Endothelial cell of umbilical vein (primary cell): ENCODE results near the gene KRT82. TPM values are rescaled to one million over a fixed set of nuclear protein-coding genes. Genes with fewer than 3 reads are reported as not detected.

Experiments used
- BruUV-seq: library from RNA; stranded (reverse); fragments of 400-500 nt; replicated peaks from 2 replicates; lab custom pipeline; 2021; lab: Mats Ljungman, UMichigan
- CTCF ChIA-PET: fragments of 300-600, 350-600 bp; sonication (Branson Sonifier 250); formaldehyde crosslinking; loops from one replicate; lab custom pipeline; 2021; ENCODE audit warnings: antibody characterized with exemption, inconsistent platforms; lab: Charles Lee
- POLR2A ChIA-PET: fragments of 300-600, 350-600 bp; sonication (Branson Sonifier 250); formaldehyde crosslinking; loops from one replicate; lab custom pipeline; 2021; ENCODE audit warnings: antibody characterized with exemption, inconsistent platforms; lab: Charles Lee
- DNase-seq: peaks from one replicate; pipeline ENCODE4 v3.0.0-alpha.2; 2011; ENCODE audit warnings: low read depth, low spot score
- FAIRE-seq: peaks from 2 replicates; lab custom pipeline; 2011; peaks lifted over from hg19 to GRCh38; lab: Jason Lieb, UNC
- H2AFZ ChIP-seq: 2 replicates; pipeline ENCODE4 v1.6.0; 2012; ENCODE audit warnings: low read depth, low read length, control low read depth, inconsistent platforms
- H3K27ac ChIP-seq: 2 replicates; pipeline ENCODE4 v1.5.1; 2011; ENCODE audit warnings: low read depth, mild to moderate bottlenecking, control low read depth, low read length, moderate library complexity; ENCODE audit not compliant: insufficient read depth
- H3K27me3 ChIP-seq, 2 experiments: 2 replicates each; pipeline versions ENCODE4 v1.6.0 to v1.6.1; 2011; ENCODE audit warnings: low read length in 2 of 2, mixed read lengths in 1 of 2; ENCODE audit not compliant: control insufficient read depth in 2 of 2, insufficient read depth in 2 of 2
- H3K36me3 ChIP-seq, 2 experiments: 2 replicates in 1 of 2; 3 replicates in 1 of 2; pipeline ENCODE4 v1.5.1; 2011; ENCODE audit warnings: low read length in 2 of 2, mild to moderate bottlenecking in 1 of 2, moderate library complexity in 1 of 2; ENCODE audit not compliant: control insufficient read depth in 2 of 2, insufficient read depth in 2 of 2; ENCODE audit errors: extremely low read depth in 1 of 2
- H3K4me1 ChIP-seq: 3 replicates; pipeline ENCODE4 v1.5.1; 2011; ENCODE audit warnings: mild to moderate bottlenecking, low read length; ENCODE audit not compliant: control insufficient read depth, insufficient read depth; ENCODE audit errors: extremely low read depth
- H3K4me2 ChIP-seq: 2 replicates; pipeline ENCODE4 v1.6.1; 2011; ENCODE audit warnings: low read length, control low read depth, mixed read lengths; ENCODE audit not compliant: insufficient read depth
- H3K4me3 ChIP-seq, 3 experiments: fragments of 200-600 bp in 1 of 3; sonication (generic), shearing (Covaris generic) in 1 of 3; replicated peaks in 1 of 3; 2 replicates each; pipeline ENCODE4 v1.5.1; 2011 to 2016; ENCODE audit warnings: control low read depth in 3 of 3, low read length in 3 of 3, mild to moderate bottlenecking in 2 of 3, inconsistent platforms in 1 of 3, low read depth in 1 of 3, moderate library complexity in 1 of 3; ENCODE audit not compliant: insufficient read depth in 1 of 3
- H3K79me2 ChIP-seq: 2 replicates; pipeline ENCODE4 v1.6.0; 2012; ENCODE audit warnings: low read length, inconsistent platforms; ENCODE audit not compliant: control insufficient read depth, insufficient read depth
- H3K9ac ChIP-seq: replicated peaks from 2 replicates; pipeline ENCODE3; 2011; ENCODE audit warnings: low read length, control low read depth; ENCODE audit not compliant: insufficient read depth; ENCODE audit errors: extremely low read depth
- H3K9me1 ChIP-seq: replicated peaks from 3 replicates; pipeline ENCODE4 v1.6.0; 2011; ENCODE audit warnings: mild to moderate bottlenecking, low read length; ENCODE audit not compliant: control insufficient read depth, insufficient read depth; ENCODE audit errors: extremely low read depth
- H3K9me3 ChIP-seq: replicated peaks from 2 replicates; pipeline ENCODE4 v1.5.1; 2012; ENCODE audit warnings: low read length, inconsistent platforms; ENCODE audit not compliant: control insufficient read depth, insufficient read depth
- H4K20me1 ChIP-seq: replicated peaks from 2 replicates; pipeline ENCODE3; 2011; ENCODE audit warnings: mild to moderate bottlenecking, low read length; ENCODE audit not compliant: control insufficient read depth, insufficient read depth; ENCODE audit errors: extremely low read depth
- EZH2 ChIP-seq: IDR thresholded peaks from 2 replicates; pipeline ENCODE4 v1.6.1; 2012; ENCODE audit warnings: borderline replicate concordance, low read depth, mild to moderate bottlenecking, moderate library complexity, low read length, inconsistent platforms; ENCODE audit not compliant: severe bottlenecking
- FOS ChIP-seq: IDR thresholded peaks from 2 replicates; pipeline ENCODE4 v1.6.1; 2011; ENCODE audit warnings: mild to moderate bottlenecking, low read length, moderate library complexity, borderline replicate concordance; ENCODE audit not compliant: insufficient read depth
- GATA2 ChIP-seq: IDR thresholded peaks from 2 replicates; pipeline ENCODE4 v1.7.0; 2011; ENCODE audit warnings: low read depth, mild to moderate bottlenecking, moderate library complexity, mixed read lengths, low read length; ENCODE audit not compliant: insufficient read length, insufficient read depth
- JUN ChIP-seq: IDR thresholded peaks from 2 replicates; pipeline ENCODE4 v1.6.1; 2011; ENCODE audit warnings: borderline replicate concordance, low read depth; ENCODE audit not compliant: insufficient read length, insufficient read depth
- MYC ChIP-seq: IDR thresholded peaks from one replicate; pipeline ENCODE4 v1.6.1; 2011; ENCODE audit warnings: mild to moderate bottlenecking, low read depth, low read length
- POLR2A ChIP-seq: IDR thresholded peaks from 2 replicates; pipeline ENCODE4 v1.6.1; 2012; ENCODE audit warnings: low read depth, mild to moderate bottlenecking, control low read depth, low read length
- POLR2AphosphoS5 ChIP-seq: IDR thresholded peaks from 2 replicates; pipeline ENCODE4 v1.6.1; 2012; ENCODE audit warnings: low read depth, mild to moderate bottlenecking, control low read depth, low read length, moderate library complexity; ENCODE audit not compliant: insufficient read depth
- dilution Hi-C: fragments of 300-500 bp; cut with MboI; formaldehyde crosslinking; loops from one replicate; pipeline ENCODE4 v1.15.0; 2019; ENCODE audit warnings: low sequenced_read_pairs; ENCODE audit not compliant: extremely low pct_ligation_motif_present
- intact Hi-C: fragments of 100-400 bp; cut with micrococcal nuclease; formaldehyde crosslinking; loops from one replicate; pipeline ENCODE4 v1.10.0; 2022
- polyA plus RNA-seq, 4 experiments: library from polyadenylated mRNA; depleted of rRNA in 3 of 4; stranded (reverse) in 3 of 4; unstranded in 1 of 4; fragments of >200 nt; gene quantifications; 2 replicates each; pipeline versions ENCODE4 v1.2.1 to v1.2.3, GENCODE V29; 2011 to 2012; ENCODE audit warnings: missing spikeins in 1 of 4
- total RNA-seq: library from RNA; stranded (reverse); gene quantifications from 2 replicates; pipeline ENCODE4 v1.2.3, GENCODE V29; 2021
- TF ChIP-seq, protein P1 (sequence below): IDR thresholded peaks from 2 replicates; pipeline ENCODE4 v1.6.1; 2011; ENCODE audit not compliant: insufficient read depth, insufficient read length
- TF ChIP-seq, protein P2 (sequence below), 2 donors: IDR thresholded peaks; 1 replicate in 1 of 2; 2 replicates in 1 of 2; pipeline ENCODE4 v1.5.1; 2011; ENCODE audit warnings: low read length in 2 of 2, mild to moderate bottlenecking in 2 of 2, moderate library complexity in 2 of 2, control low read depth in 1 of 2, inconsistent platforms in 1 of 2, low read depth in 1 of 2; ENCODE audit not compliant: insufficient read depth in 1 of 2; ENCODE audit errors: extremely low read depth in 1 of 2

KRT82 gene
- total and polyA plus RNA-seq, 2 donors (not counting 3 experiments of a cell fraction or from before 2014, with no cell fraction given) = not detected

DNA sequence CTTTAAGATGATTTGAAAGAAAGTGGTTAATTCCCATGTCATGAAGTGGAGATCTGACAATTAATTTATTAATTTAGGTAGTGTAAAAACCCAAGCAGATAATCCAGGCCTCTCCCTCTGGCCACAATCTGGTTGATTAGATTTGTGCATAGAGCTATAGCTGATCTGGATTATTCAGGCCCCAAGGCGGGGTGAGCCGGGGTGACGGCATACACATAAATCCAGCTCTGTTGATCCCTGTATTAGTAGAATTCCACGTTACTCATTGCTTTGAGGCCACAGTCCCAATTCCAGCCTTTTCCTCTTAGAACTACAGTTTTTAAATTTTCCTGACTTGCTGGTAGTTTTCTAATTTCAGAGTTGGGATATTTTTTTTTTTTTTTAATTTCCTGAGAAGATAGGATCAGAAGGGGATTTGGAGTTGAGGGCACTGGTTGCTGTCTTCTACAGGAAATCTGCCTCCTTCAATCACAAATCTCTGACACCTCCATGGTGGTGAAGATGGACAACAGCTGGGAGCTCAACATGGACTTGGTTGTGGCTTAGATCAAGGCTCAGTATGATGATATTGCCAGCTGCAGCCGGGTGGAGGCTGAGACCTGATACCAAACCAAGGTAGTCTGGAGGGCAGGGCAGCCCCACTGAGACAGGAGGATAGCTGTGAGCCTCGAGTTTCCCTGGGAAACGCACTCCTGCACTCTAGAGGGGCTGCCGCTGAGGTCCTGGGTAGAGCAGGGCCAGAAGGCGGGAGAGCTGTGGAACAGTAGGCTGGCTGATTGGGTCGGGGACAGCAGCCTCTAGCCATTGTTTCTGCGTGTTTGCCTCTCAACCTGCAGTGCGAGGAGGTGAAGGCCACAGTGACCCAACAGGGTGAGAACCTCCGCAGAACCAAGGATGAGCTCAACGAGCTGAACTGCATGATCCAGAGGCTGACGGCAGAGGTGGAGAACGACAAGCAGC lies 58.3 kb downstream of the KRT82 start:
- intact Hi-C loops (no loop called here), dilution Hi-C loops (no loop called here)
- H3K4me2 ChIP-seq = no peak overlapping the region
- no peak overlapping the region for H3K9ac ChIP-seq
- H3K36me3 ChIP-seq = no peaks in the 10 kb centered on the region
- FAIRE-seq (no peak), DNase-seq (no peak)
- no peak overlapping the region for H3K4me3 ChIP-seq
- TF ChIP-seq FOS (no peak), POLR2AphosphoS5 (no peak), MYC (no peak), GATA2 (no peak), POLR2A (no peak), JUN (no peak), EZH2 (no peak)
- TF ChIP-seq, protein P1, sequence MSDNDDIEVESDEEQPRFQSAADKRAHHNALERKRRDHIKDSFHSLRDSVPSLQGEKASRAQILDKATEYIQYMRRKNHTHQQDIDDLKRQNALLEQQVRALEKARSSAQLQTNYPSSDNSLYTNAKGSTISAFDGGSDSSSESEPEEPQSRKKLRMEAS = no peak
- TF ChIP-seq, protein P2, sequence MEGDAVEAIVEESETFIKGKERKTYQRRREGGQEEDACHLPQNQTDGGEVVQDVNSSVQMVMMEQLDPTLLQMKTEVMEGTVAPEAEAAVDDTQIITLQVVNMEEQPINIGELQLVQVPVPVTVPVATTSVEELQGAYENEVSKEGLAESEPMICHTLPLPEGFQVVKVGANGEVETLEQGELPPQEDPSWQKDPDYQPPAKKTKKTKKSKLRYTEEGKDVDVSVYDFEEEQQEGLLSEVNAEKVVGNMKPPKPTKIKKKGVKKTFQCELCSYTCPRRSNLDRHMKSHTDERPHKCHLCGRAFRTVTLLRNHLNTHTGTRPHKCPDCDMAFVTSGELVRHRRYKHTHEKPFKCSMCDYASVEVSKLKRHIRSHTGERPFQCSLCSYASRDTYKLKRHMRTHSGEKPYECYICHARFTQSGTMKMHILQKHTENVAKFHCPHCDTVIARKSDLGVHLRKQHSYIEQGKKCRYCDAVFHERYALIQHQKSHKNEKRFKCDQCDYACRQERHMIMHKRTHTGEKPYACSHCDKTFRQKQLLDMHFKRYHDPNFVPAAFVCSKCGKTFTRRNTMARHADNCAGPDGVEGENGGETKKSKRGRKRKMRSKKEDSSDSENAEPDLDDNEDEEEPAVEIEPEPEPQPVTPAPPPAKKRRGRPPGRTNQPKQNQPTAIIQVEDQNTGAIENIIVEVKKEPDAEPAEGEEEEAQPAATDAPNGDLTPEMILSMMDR (IDR thresholded peaks at IDR 0.05; ENCODE audit: extremely low read depth in 1 of 2, insufficient read depth in 1 of 2, low read depth in 1 of 2, low read length in 2 of 2) = no peak
- H3K27ac ChIP-seq = no peak overlapping the region
- no peak overlapping the region for H2AFZ ChIP-seq
- CTCF ChIA-PET = interaction anchor here (0.9 to 1.7 kb wide), 2 partner anchors 518 to 532 kb away, joined by 3 read pairs; no protein-coding TSS in a partner anchor
- no TSS peak for BruUV-seq
- no peaks in the 10 kb centered on the region for H3K9me1 ChIP-seq
- POLR2A ChIA-PET = no interaction called here
- no peaks in the 10 kb centered on the region for H4K20me1 ChIP-seq
- no peaks in the 10 kb centered on the region for H3K79me2 ChIP-seq
- H3K4me1 ChIP-seq = no peaks in the 10 kb centered on the region
- H3K9me3 ChIP-seq = no peaks in the 10 kb centered on the region
- H3K27me3 ChIP-seq = peaks cover 4 to 13% of the 10 kb centered on the region in 2 experiments
